IMR-90 (cell line): Measurements from ENCODE around the gene ZNF366. TPM values are rescaled to one million over a fixed set of nuclear protein-coding genes. Genes with fewer than 3 reads are reported as not detected.

Experiments
- ATAC-seq: fragments of 200-7000 bp; cut with Tn5 transposase; 2 replicates; pipeline ENCODE4 v1.9.1; 2020; ENCODE audit warnings: low read depth, mild to moderate bottlenecking, moderate library complexity
- BruUV-seq: library from RNA; stranded (reverse); fragments of 400-500 nt; replicated peaks from 2 replicates; lab custom pipeline; 2021; lab: Mats Ljungman, UMichigan
- CTCF ChIA-PET: fragments of 300-600 bp; formaldehyde crosslinking; extraction: SDS; loops from one replicate; lab custom pipeline; 2021; ENCODE audit warnings: antibody characterized with exemption; lab: Yijun Ruan, JAX
- POLR2A ChIA-PET: fragments of 300-600 bp; sonication (Branson Sonifier 250); formaldehyde crosslinking; loops from one replicate; lab custom pipeline; 2022; ENCODE audit warnings: antibody characterized with exemption; ENCODE audit not compliant: unreplicated experiment; lab: Charles Lee
- DNase-seq: peaks from one replicate; pipeline ENCODE4 v3.0.0; 2013
- H2AFZ ChIP-seq: replicated peaks from 2 replicates; pipeline ENCODE3; 2013; ENCODE audit warnings: low read length, mild to moderate bottlenecking; ENCODE audit not compliant: poor library complexity
- H2AK5ac ChIP-seq: 2 replicates; pipeline ENCODE4 v1.6.1; 2013; ENCODE audit warnings: low read depth, low read length, inconsistent platforms
- H2AK9ac ChIP-seq: replicated peaks from 2 replicates; pipeline ENCODE3; 2013; ENCODE audit warnings: mild to moderate bottlenecking, low read depth, low read length, moderate library complexity; ENCODE audit not compliant: poor library complexity
- H2BK120ac ChIP-seq: 2 replicates; pipeline ENCODE4 v1.6.1; 2013; ENCODE audit warnings: low read depth, low read length, inconsistent platforms
- H2BK15ac ChIP-seq: 3 replicates; pipeline ENCODE4 v1.6.1; 2013; ENCODE audit warnings: low read depth, low read length, inconsistent platforms
- H2BK20ac ChIP-seq: 2 replicates; pipeline ENCODE4 v1.6.1; 2013; ENCODE audit warnings: low read depth, mild to moderate bottlenecking, inconsistent platforms, low read length, moderate library complexity
- H2BK5ac ChIP-seq: 2 replicates; pipeline ENCODE4 v1.6.1; 2013; ENCODE audit warnings: mild to moderate bottlenecking, low read depth, low read length, inconsistent platforms; ENCODE audit not compliant: poor library complexity, severe bottlenecking
- H3K14ac ChIP-seq: replicated peaks from 2 replicates; pipeline ENCODE4 v1.6.1; 2013; ENCODE audit warnings: low read depth, low read length, inconsistent platforms
- H3K18ac ChIP-seq: 2 replicates; pipeline ENCODE4 v1.6.1; 2013; ENCODE audit warnings: low read depth, low read length, control low read depth
- H3K23ac ChIP-seq: 2 replicates; pipeline ENCODE4 v1.6.1; 2013; ENCODE audit warnings: low read depth, low read length, inconsistent platforms
- H3K27ac ChIP-seq: 2 replicates; pipeline ENCODE4 v1.5.1; 2013; ENCODE audit warnings: mild to moderate bottlenecking, control low read depth, low read length; ENCODE audit not compliant: insufficient read depth
- H3K27me3 ChIP-seq: 2 replicates; pipeline ENCODE4 v1.6.1; 2013; ENCODE audit warnings: low read length; ENCODE audit not compliant: control insufficient read depth, insufficient read depth
- H3K36me3 ChIP-seq: 2 replicates; pipeline ENCODE4 v1.6.1; 2013; ENCODE audit warnings: low read length, mixed read lengths; ENCODE audit not compliant: control insufficient read depth, insufficient read depth
- H3K4ac ChIP-seq: 2 replicates; pipeline ENCODE4 v1.6.1; 2013; ENCODE audit warnings: low read depth, low read length, inconsistent platforms
- H3K4me1 ChIP-seq: 2 replicates; pipeline ENCODE4 v1.6.1; 2013; ENCODE audit warnings: low read length, mixed read lengths; ENCODE audit not compliant: control insufficient read depth, insufficient read depth
- H3K4me2 ChIP-seq: 2 replicates; pipeline ENCODE4 v1.6.1; 2013; ENCODE audit warnings: low read depth, mild to moderate bottlenecking, control low read depth, low read length, moderate library complexity
- H3K4me3 ChIP-seq: 2 replicates; pipeline ENCODE4 v1.5.1; 2013; ENCODE audit warnings: low read depth, mild to moderate bottlenecking, control low read depth, low read length, moderate library complexity; ENCODE audit not compliant: insufficient read depth
- H3K56ac ChIP-seq: 2 replicates; pipeline ENCODE4 v1.6.1; 2013; ENCODE audit warnings: low read length, inconsistent platforms; ENCODE audit not compliant: insufficient read depth; ENCODE audit errors: extremely low read depth
- H3K79me1 ChIP-seq, 2 experiments: 2 replicates each; pipeline ENCODE4 v1.6.1; 2013; ENCODE audit warnings: low read length in 2 of 2, inconsistent platforms in 1 of 2, low read depth in 1 of 2
- H3K9ac ChIP-seq: 2 replicates; pipeline ENCODE4 v1.6.1; 2013; ENCODE audit warnings: low read depth, low read length, control low read depth
- H3K9me1 ChIP-seq: 2 replicates; pipeline ENCODE4 v1.6.1; 2013; ENCODE audit warnings: low read length, inconsistent platforms; ENCODE audit not compliant: insufficient read depth
- H3K9me3 ChIP-seq: 2 replicates; pipeline ENCODE4 v1.6.1; 2013; ENCODE audit warnings: low read length; ENCODE audit not compliant: control insufficient read depth, insufficient read depth
- H4K20me1 ChIP-seq: 2 replicates; pipeline ENCODE4 v1.6.1; 2013; ENCODE audit warnings: low read length, inconsistent platforms; ENCODE audit not compliant: insufficient read depth
- H4K5ac ChIP-seq: 2 replicates; pipeline ENCODE4 v1.6.1; 2013; ENCODE audit warnings: mild to moderate bottlenecking, low read depth, low read length, control low read depth
- H4K8ac ChIP-seq, 2 experiments: 2 replicates each; pipeline ENCODE4 v1.6.1; 2013; ENCODE audit warnings: low read depth in 2 of 2, low read length in 2 of 2, control low read depth in 1 of 2, inconsistent platforms in 1 of 2
- H4K91ac ChIP-seq: 2 replicates; pipeline ENCODE4 v1.6.1; 2013; ENCODE audit warnings: low read depth, low read length, inconsistent platforms; ENCODE audit not compliant: insufficient read depth
- MAFK ChIP-seq: IDR thresholded peaks from 2 replicates; pipeline ENCODE4 v1.6.1; 2012; ENCODE audit warnings: low read depth, low read length, improper control_type of control experiment
- NFE2L2 ChIP-seq: fragments of 150-350 bp; IDR thresholded peaks from 2 replicates; pipeline ENCODE4 v1.6.1; 2016; ENCODE audit warnings: low read depth, mild to moderate bottlenecking, low read length
- WGBS, 2 experiments: methylation state at CpG; one replicate each; pipeline versions ENCODE4 v1.1.5 to v1.1.7; 2013; ENCODE audit warnings: missing lambda C conversion rate in 2 of 2; ENCODE audit not compliant: insufficient read length in 1 of 2; ENCODE audit errors: extremely low coverage in 2 of 2; 5-methylcytosine and 5-hydroxymethylcytosine counted together
- dilution Hi-C: fragments of 300-500 bp; cut with HindIII; formaldehyde crosslinking; loops from one replicate; pipeline ENCODE4 v1.14.3; 2018; ENCODE audit warnings: low sequenced_read_pairs; ENCODE audit not compliant: unreplicated experiment
- in situ Hi-C: fragments of 300-500 bp; cut with MboI; formaldehyde crosslinking; loops from 3 replicates; pipeline ENCODE4 v1.14.3; 2019; ENCODE audit warnings: low sequenced_read_pairs, inconsistent platforms, mixed read lengths
- intact Hi-C: fragments of 100-400 bp; cut with micrococcal nuclease; formaldehyde crosslinking; loops from 2 replicates; pipeline ENCODE4 v1.10.0; 2022
- polyA plus RNA-seq, 3 experiments: library from polyadenylated mRNA; depleted of rRNA; stranded (reverse); fragments of >200 nt; gene quantifications; 2 replicates each; pipeline ENCODE4 v1.2.3, GENCODE V29; 2012; ENCODE audit warnings: low replicate concordance in 1 of 3
- total RNA-seq: library from RNA; depleted of rRNA; stranded (reverse); fragments of >200 nt; gene quantifications from 2 replicates; pipeline ENCODE4 v1.2.3, GENCODE V29; 2012
- TF ChIP-seq, protein P1 (sequence below): fragments of 150-350 bp; IDR thresholded peaks from 2 replicates; pipeline ENCODE4 v1.6.1; 2017; ENCODE audit warnings: mild to moderate bottlenecking, antibody characterized with exemption, low read length, low read depth

The ZNF366 gene
- total and polyA plus RNA-seq, 2 of the 4 experiments (the other 2 are of a cell fraction): not detected

DNA sequence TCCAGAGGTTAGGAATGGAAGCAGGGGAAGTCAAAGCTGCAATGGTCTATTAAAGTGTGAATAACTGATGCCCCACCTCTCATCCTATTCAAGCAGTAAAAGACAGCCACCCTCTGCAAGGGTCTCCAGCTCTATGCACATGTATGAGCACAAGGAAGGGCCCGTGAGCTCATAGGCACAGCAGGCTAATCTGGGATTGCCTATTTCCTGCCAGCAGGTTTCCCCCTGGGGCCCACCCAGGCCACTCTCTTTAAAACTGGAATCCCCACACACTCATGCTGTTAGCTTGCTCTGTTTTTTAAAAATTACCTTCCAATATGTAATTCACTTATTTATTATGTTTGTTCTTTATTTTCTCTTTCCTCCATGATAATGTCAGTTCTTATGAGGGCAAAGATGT lies 48.7 kb upstream of the ZNF366 start:
- TF ChIP-seq NFE2L2 (no peak), MAFK (no peak)
- TF ChIP-seq, protein P1, sequence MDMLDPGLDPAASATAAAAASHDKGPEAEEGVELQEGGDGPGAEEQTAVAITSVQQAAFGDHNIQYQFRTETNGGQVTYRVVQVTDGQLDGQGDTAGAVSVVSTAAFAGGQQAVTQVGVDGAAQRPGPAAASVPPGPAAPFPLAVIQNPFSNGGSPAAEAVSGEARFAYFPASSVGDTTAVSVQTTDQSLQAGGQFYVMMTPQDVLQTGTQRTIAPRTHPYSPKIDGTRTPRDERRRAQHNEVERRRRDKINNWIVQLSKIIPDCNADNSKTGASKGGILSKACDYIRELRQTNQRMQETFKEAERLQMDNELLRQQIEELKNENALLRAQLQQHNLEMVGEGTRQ: no peak
- no TSS peak for BruUV-seq
- no peak overlapping the region for H2BK120ac ChIP-seq
- peak overlapping the region in 1 of 2 experiments; percentile 11; a peak in 1 of 4 replicates for H4K8ac ChIP-seq
- no peaks in the 10 kb centered on the region for H4K20me1 ChIP-seq
- H3K4me1 ChIP-seq: peaks cover 21% of the 10 kb centered on the region
- H4K5ac ChIP-seq: no peak overlapping the region
- H2BK5ac ChIP-seq: no peak overlapping the region
- H3K56ac ChIP-seq: no peak overlapping the region
- H4K91ac ChIP-seq: no peak overlapping the region
- H3K4me3 ChIP-seq: no peak overlapping the region
- no peak overlapping the region for H2AK9ac ChIP-seq
- ChIA-PET POLR2A (no interaction called here), CTCF (interaction anchor here (0.6 to 1.1 kb wide), 2 partner anchors 153 to 185 kb away, joined by 3 read pairs; no protein-coding TSS in a partner anchor)
- peak overlapping the region; percentile 24; the same call in 1 of the 2 replicates for H3K23ac ChIP-seq
- in situ Hi-C loops: no loop called here
- H3K9ac ChIP-seq: no peak overlapping the region
- intact Hi-C loops: loop anchor here (2.0 kb wide), 1 partner anchor 263 kb away; no protein-coding TSS in a partner anchor
- H3K18ac ChIP-seq: no peak overlapping the region
- H3K9me1 ChIP-seq: peaks cover 10% of the 10 kb centered on the region
- no peak for DNase-seq
- no peaks in the 10 kb centered on the region for H3K9me3 ChIP-seq
- no peak overlapping the region for H2BK15ac ChIP-seq
- no CpG with 5 or more reads among the region's 1 CpG for whole genome bisulfite sequencing, 2 experiments
- H2AFZ ChIP-seq: peak overlapping the region; percentile 67
- no peak overlapping the region; the same call in 1 of the 2 replicates for H3K4me2 ChIP-seq
- H3K36me3 ChIP-seq: no peaks in the 10 kb centered on the region
- H3K4ac ChIP-seq: no peak overlapping the region
- no peak overlapping the region for H3K14ac ChIP-seq
- H3K79me1 ChIP-seq: no peaks in the 10 kb centered on the region
- H3K27ac ChIP-seq: no peak overlapping the region
- no peaks in the 10 kb centered on the region for H3K27me3 ChIP-seq
- dilution Hi-C loops: no loop called here
- no peak for ATAC-seq
- H2BK20ac ChIP-seq: peak overlapping the region; percentile 13; the same call in 1 of the 2 replicates
- H2AK5ac ChIP-seq: peak overlapping the region; percentile 21; the same call in 1 of the 2 replicates
